Stimulated activated CD8-positive, alpha-beta memory T cell treated with anti-CD3 and anti-CD28 coated beads, Interleukin-15, amount 100 ng/mL, for 24 hours (primary cell): ENCODE measurements around the gene PDE9A.

Experiments used
- DNase-seq: peaks from one replicate; pipeline ENCODE4 v3.0.0-alpha.2; 2020; ENCODE audit warnings: low read depth

The PDE9A gene

DNA sequence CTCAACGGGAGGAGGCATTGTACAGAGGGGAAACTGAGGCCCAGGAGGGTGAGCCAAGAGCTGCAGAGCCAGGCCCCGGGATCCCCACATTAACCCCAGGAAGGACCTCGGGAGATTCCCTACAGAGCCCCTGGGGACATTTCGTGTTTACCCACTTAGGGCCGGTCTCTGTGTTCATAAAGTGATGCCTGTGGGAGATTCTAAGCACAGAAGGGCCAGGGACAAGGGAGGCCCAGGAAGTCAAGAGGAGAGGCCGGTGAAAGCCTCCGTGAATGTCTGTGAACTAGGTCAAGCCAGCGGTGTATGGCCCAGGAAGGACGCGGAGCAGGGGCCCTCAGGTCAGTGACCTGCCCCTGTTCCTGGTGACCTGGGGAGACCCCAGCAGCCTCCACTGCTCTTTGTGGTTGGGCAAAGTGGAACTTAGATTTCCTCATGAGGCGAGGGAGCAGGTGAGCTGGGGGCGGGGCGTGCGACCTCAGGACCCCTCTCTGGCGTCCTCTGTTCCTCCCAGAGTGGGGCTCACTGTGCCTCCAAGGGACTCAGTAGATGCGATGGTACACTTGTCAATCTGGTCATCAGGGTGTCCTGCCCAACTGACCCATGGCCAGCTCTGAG is 34.9 kb downstream of the PDE9A start:
- no peak for DNase-seq

- DNase-seq = no peak
Measured at GRCh38 chr21:42688841-42689371, 35.5 kb downstream of the PDE9A start.

- DNase-seq = no peak
Measured at GRCh38 chr21:42690586-42690985, 37.2 kb downstream of the PDE9A start.

DNA sequence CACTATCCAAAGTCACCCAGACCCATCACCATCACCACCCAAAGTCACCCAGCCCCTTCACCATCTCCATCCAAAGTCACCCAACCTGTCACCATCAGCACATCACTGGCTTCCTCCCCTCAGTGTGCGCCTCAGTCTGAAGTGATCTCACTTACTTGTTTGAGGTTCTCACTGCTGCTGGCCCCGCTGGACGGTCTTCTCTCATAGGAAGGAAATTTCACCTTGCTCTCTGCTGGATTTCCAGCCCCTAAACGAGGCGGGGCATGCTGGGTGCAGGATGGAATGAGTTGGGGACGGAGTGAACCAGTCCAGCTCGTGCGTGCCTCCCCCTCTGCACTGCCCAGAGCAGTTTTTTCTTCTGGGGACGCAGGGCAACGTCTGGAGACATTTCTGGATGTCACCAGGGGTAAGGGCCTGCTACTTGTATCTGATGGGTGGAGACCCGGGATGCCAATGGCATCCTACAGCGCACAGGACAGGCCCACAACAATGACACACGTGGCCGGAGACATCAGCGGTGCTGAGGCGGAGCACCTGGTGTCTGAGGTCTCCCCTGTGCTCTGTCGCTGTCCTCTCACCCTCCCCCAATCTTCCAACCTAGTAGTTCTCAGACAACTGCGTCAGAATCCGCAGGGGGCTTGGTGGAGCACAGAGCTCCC is 38.6 kb downstream of the PDE9A start:
- DNase-seq = no peak

DNA sequence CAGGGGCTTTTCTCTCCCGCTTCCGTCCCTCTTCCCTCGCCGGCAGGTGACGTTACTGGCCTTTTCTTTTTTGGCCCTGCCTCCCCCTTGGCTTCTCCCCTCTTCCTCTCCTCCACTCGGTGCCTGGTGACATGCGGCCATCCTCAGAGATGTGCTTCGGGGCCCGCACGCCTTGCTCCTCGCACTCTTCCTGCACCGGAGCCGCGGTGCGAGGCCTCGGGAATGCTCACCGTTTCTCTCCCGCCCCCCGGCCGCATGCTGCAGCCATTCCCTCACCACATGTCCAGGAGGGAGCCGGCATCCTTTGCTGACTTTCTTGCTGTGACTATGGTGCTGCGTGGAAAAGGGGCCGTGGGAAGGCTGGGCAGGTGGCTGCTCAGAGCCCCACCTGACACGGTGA is 39.3 kb downstream of the PDE9A start:
- DNase-seq = no peak

DNA sequence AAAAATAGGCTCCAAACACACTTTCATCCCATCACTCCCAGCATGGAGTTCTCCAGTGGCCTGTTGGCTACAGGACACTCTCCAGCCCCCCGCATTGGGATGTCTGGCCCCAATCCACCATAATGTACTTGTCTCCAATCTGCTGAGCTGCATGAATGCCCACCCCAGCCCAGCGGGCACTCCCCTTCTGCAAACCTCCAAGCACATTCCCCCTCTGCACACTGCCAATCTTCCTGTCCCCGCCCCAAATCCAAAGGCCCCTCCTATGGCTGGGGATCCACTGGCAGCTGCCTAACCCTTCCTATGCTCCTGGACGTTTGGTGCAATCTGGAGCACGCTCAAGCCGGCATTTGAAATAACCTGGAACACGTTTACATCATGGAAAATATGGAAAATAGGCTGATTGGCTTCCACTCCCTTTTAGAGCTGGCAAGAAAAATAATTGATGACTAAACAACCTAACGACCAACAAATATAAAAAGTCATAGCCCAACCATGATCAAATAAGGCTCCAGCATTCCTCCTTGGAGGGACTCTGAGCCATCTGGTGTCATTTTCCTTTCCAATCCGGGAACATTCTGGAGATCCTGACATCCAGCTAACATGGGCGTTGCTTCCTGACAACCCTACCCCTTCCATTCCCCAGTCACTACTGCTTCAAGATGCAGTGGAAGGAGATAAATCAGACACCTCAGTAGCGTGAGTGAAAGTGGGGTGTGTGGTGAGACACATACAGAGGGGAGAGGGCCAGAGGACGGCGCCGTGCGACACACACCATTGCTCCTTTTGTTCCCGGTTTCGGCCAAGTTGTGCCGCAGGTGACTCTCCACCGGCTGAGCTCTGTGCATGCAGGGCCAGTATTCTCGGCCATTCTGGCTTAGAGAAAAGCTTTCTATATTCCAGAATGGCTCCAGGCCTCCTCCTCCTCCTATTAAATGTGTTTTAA is 41.6 kb downstream of the PDE9A start:
- no peak for DNase-seq

- no peak for DNase-seq
Measured at GRCh38 chr21:42695697-42696380, 42.4 kb downstream of the PDE9A start.

GRCh38 chr21:42696501-42697040 is 43.1 kb downstream of the PDE9A start:
- DNase-seq = no peak

- DNase-seq = no peak
Measured at GRCh38 chr21:42698733-42699132, 45.3 kb downstream of the PDE9A start.

DNA sequence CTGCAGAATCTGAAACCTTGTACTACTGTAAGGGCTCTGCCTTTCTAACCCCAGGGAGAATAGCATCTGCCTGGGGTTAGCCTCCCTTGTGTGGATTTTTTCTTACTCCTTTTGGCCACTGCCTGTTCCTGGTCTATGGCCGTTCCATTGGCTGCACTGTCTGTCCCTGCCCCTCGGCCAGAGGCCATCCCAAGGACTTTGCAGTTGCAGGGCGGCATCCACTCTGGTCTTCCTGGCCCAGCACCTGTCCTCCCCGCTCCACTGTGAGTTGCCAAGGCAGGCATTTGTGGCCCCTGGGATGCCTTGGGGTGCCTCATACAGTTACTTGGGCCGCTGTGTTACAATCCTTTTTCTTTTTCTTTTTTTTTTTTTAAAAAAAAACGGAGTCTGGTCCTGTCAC is 45.8 kb downstream of the PDE9A start:
- no peak for DNase-seq

GRCh38 chr21:42701706-42702456 is 48.5 kb downstream of the PDE9A start:
- DNase-seq = no peak

DNA sequence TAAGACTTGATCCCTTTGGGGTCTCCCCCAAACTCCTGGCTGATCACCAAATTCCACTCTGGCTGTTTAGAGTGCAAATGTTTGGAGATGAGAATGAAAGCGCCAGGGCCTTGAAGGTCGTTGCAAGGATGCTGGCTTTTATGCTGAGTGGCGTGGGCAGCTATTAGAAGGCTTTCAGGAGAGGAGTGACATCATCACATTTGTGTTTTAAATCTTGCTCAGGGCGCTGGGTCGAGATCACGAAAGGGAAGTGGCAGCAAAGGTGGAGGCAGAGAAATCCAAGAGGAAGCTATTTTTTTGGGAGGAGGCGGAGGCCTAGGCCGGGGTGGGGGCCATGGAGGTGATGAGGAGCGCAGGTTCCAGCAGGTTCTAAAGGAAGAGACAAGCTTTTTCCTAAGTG is 49.3 kb downstream of the PDE9A start:
- DNase-seq = no peak

DNA sequence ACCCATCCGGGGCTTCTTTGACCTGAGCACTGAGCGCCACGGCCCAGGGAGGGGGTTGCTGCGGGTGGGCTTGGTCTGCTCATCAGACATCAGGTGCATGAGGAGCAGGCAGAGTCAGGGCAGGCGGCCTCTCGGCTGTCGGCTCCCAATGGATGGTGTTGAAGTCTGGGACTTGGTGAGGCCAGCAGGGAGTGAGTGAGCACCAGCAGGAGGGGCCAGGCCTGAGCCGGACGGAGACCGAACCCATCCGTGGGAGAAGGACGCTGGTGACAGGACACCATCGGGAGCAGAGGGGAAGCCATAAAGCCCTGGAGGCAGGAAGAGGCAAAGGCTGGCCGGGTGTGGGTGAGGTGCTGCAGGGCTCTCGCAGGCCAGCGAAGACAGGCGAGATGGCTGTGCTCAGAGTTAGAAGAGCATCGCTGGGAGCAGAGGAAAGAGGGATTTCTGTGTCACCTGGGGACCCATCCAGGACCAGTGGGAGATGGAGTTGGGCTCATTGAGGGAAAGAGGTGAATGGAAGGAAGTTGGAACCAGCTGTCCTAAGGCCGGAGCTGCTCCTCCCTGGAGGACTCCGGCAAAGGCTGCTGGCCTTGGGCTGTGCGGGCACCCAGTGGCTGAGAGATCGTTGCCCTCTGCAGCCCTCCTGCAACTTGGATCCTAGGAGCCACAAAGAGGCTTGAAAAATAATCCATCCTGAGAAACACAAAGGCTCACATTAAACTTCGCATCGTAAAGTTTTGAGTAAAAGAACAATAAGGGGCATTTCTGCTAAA is 49.9 kb downstream of the PDE9A start:
- DNase-seq = no peak

GRCh38 chr21:42703965-42704364 is 50.5 kb downstream of the PDE9A start:
- DNase-seq = no peak

- no peak for DNase-seq
Measured at GRCh38 chr21:42704861-42705260, 51.4 kb downstream of the PDE9A start.

GRCh38 chr21:42705346-42705745 is 51.9 kb downstream of the PDE9A start:
- DNase-seq = no peak

DNA sequence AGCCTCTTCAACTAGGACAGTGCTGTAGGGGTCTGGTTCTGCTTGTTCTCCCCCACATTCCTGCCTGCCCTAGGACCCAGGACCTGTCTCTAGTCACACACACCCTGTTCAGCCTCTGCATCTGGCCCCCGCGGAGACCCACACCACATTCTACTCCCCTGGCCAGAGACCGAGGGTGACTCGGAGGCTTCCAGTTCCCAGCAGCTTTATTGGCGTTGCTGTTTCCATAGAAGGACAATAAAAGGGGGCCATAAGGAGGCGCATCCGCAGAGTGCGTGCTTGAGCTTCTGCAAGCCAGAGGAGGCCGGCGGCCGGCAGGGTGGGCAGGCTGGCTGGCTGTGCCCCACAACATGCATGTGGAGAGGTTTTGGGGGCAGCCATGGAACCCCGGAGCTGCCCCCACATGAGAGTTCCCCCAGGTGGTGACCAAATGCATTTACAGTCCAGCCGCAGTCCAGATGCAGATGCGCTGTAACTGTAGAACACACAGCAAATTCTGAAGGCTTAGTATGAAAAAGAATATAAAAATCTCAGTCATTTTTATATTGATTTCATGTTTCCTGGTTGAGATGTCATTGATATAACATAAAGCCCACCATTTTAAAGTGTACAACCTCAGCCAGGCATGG is 52.4 kb downstream of the PDE9A start:
- no peak for DNase-seq

DNA sequence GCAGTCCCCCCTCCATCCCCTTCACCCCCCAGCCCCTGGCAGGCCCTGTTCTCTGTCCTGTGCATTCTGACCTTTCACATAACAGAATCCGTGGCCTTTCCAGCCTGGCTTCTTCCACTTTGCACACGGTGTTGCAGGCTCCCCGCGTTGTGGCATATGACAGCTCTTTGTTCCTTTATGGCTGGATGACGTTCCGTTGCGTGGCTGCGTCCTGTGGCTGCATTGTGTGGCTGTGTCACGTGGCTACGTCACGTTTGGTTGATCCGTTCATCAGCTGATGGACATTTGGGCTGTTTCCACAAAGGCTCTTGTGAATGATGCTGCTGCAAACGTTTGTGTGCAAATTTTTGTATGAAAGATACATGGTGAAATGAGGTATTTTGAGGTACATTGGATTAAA is 53.3 kb downstream of the PDE9A start:
- DNase-seq = no peak

- no peak for DNase-seq
Measured at GRCh38 chr21:42707207-42707830, 53.9 kb downstream of the PDE9A start.
